ENCODE results near the gene ANGEL1. TPM values are rescaled to one million over a fixed set of nuclear protein-coding genes. Genes with fewer than 3 reads are reported as not detected.

ANGEL1 gene
- total RNA-seq, 1 experiment from 2014 or later: 19.9 TPM

GRCh38 chr14:76829650-76830421 is 17.2 kb upstream of the ANGEL1 start:
- Histone ChIP-seq H3K4me3 (ENCODE audit: low read depth, low read length, poor library complexity, severe bottlenecking) (no peak overlapping the region), H3K27me3 (replicated peaks; ENCODE audit: insufficient read depth, low read depth, low read length, poor library complexity) (no peaks in the 10 kb centered on the region), H3K4me1 (ENCODE audit: insufficient read depth, low read length, poor library complexity, severe bottlenecking) (no peaks in the 10 kb centered on the region), H3K27ac (ENCODE audit: low read depth, low read length, poor library complexity, severe bottlenecking) (no peak overlapping the region), H3K9me3 (ENCODE audit: low read depth, low read length, poor library complexity, severe bottlenecking) (no peaks in the 10 kb centered on the region), H3K36me3 (ENCODE audit: insufficient read depth, low read length, poor library complexity, severe bottlenecking) (no peaks in the 10 kb centered on the region)
- ChIA-PET POLR2A (ENCODE audit: low non-redundant PET) (no interaction called here), CTCF (no interaction called here)
- intact Hi-C loops (cut with micrococcal nuclease; ENCODE audit: unreplicated experiment): no loop called here
- no peak for TF ChIP-seq EZH2 (IDR thresholded peaks at IDR 0.05; ENCODE audit: borderline replicate concordance, low read depth, low read length, poor library complexity, severe bottlenecking)
- TF ChIP-seq CTCF (conservative IDR thresholded peaks at IDR 0.05; ENCODE audit: low read depth, low read length): no peak
- BruUV-seq (replicated peaks): no TSS peak
- DNase-seq (ENCODE audit: low spot score): no peak

- DNase-seq (ENCODE audit: low spot score): no peak
- H3K27ac ChIP-seq (ENCODE audit: low read depth, low read length, poor library complexity, severe bottlenecking): no peak overlapping the region
- ChIA-PET CTCF (no interaction called here), POLR2A (ENCODE audit: low non-redundant PET) (no interaction called here)
- no peaks in the 10 kb centered on the region for H3K27me3 ChIP-seq (replicated peaks; ENCODE audit: insufficient read depth, low read depth, low read length, poor library complexity)
- no peaks in the 10 kb centered on the region for H3K4me1 ChIP-seq (ENCODE audit: insufficient read depth, low read length, poor library complexity, severe bottlenecking)
- no TSS peak for BruUV-seq (replicated peaks)
- H3K9me3 ChIP-seq (ENCODE audit: low read depth, low read length, poor library complexity, severe bottlenecking): no peaks in the 10 kb centered on the region
- H3K4me3 ChIP-seq (ENCODE audit: low read depth, low read length, poor library complexity, severe bottlenecking): no peak overlapping the region
- no peak for TF ChIP-seq EZH2 (IDR thresholded peaks at IDR 0.05; ENCODE audit: borderline replicate concordance, low read depth, low read length, poor library complexity, severe bottlenecking)
- no peak for TF ChIP-seq CTCF (conservative IDR thresholded peaks at IDR 0.05; ENCODE audit: low read depth, low read length)
- intact Hi-C loops (cut with micrococcal nuclease; ENCODE audit: unreplicated experiment): no loop called here
- H3K36me3 ChIP-seq (ENCODE audit: insufficient read depth, low read length, poor library complexity, severe bottlenecking): no peaks in the 10 kb centered on the region
Observed at GRCh38 chr14:76829013-76829365, 16.3 kb upstream of the ANGEL1 start.

GRCh38 chr14:76828339-76829012 is 15.8 kb upstream of the ANGEL1 start:
- intact Hi-C loops (cut with micrococcal nuclease; ENCODE audit: unreplicated experiment): no loop called here

More at GRCh38 chr14:76828339-76829012, 15.8 kb upstream of the ANGEL1 start:
- Histone ChIP-seq H3K4me1 (ENCODE audit: insufficient read depth, low read length, poor library complexity, severe bottlenecking) (no peaks in the 10 kb centered on the region), H3K27ac (ENCODE audit: low read depth, low read length, poor library complexity, severe bottlenecking) (no peak overlapping the region), H3K4me3 (ENCODE audit: low read depth, low read length, poor library complexity, severe bottlenecking) (no peak overlapping the region), H3K27me3 (replicated peaks; ENCODE audit: insufficient read depth, low read depth, low read length, poor library complexity) (no peaks in the 10 kb centered on the region), H3K36me3 (ENCODE audit: insufficient read depth, low read length, poor library complexity, severe bottlenecking) (no peaks in the 10 kb centered on the region), H3K9me3 (ENCODE audit: low read depth, low read length, poor library complexity, severe bottlenecking) (no peaks in the 10 kb centered on the region)
- CTCF ChIA-PET: no interaction called here
- POLR2A ChIA-PET (ENCODE audit: low non-redundant PET): no interaction called here
- TF ChIP-seq EZH2 (IDR thresholded peaks at IDR 0.05; ENCODE audit: borderline replicate concordance, low read depth, low read length, poor library complexity, severe bottlenecking) (no peak), CTCF (conservative IDR thresholded peaks at IDR 0.05; ENCODE audit: low read depth, low read length) (no peak)
- no TSS peak for BruUV-seq (replicated peaks)
- DNase-seq (ENCODE audit: low spot score): no peak
